Measurements from ENCODE around the gene FOXE1.
A peak's percentile ranks its signal among the peaks of the same experiment; 100 is the strongest.

Gene FOXE1

GRCh38 chr9:97853056-97853843 lies at the start of gene FOXE1:
TSS of gene FOXE1 (plus strand) at chr9:97853226. CDS start at chr9:97853915, 689 bp downstream.
- no peak for DNase-seq

- no peak for DNase-seq
These were observed 49.0 kb upstream of the FOXE1 start for GRCh38 chr9:97804059-97804365.

- DNase-seq, result no peak
These were observed 46.3 kb upstream of the FOXE1 start for GRCh38 chr9:97806721-97807120.

- DNase-seq, result no peak
These were observed 45.3 kb upstream of the FOXE1 start for GRCh38 chr9:97807681-97808080.

GRCh38 chr9:97808415-97808814 lies 44.6 kb upstream of the FOXE1 start:
- DNase-seq, result no peak

- DNase-seq, result no peak
These were observed 44.1 kb upstream of the FOXE1 start for GRCh38 chr9:97808972-97809371.

GRCh38 chr9:97809666-97810344 lies 43.2 kb upstream of the FOXE1 start:
- DNase-seq, result no peak

GRCh38 chr9:97811533-97812246 lies 41.3 kb upstream of the FOXE1 start:
- DNase-seq, result no peak

- DNase-seq, result no peak
These were observed 40.8 kb upstream of the FOXE1 start for GRCh38 chr9:97812247-97812543.

- DNase-seq, result no peak
These were observed 40.0 kb upstream of the FOXE1 start for GRCh38 chr9:97813072-97813471.

- no peak for DNase-seq
These were observed 33.3 kb upstream of the FOXE1 start for GRCh38 chr9:97819735-97820134.

GRCh38 chr9:97820373-97820772 lies 32.7 kb upstream of the FOXE1 start:
- DNase-seq, result no peak

- peak; percentile 40 for DNase-seq
These were observed 21.9 kb upstream of the FOXE1 start for GRCh38 chr9:97830884-97831829.

- no peak for DNase-seq
These were observed 21.0 kb upstream of the FOXE1 start for GRCh38 chr9:97831843-97832636.

GRCh38 chr9:97840521-97840920 lies 12.5 kb upstream of the FOXE1 start:
- no peak for DNase-seq

GRCh38 chr9:97842960-97843359 lies 10.1 kb upstream of the FOXE1 start:
- no peak for DNase-seq

- DNase-seq, result no peak
These were observed 7.9 kb upstream of the FOXE1 start for GRCh38 chr9:97845130-97845529.

GRCh38 chr9:97845763-97846162 lies 7.3 kb upstream of the FOXE1 start:
- DNase-seq, result no peak

GRCh38 chr9:97846347-97846746 lies 6.7 kb upstream of the FOXE1 start:
- DNase-seq, result no peak

- no peak for DNase-seq
These were observed 5.4 kb upstream of the FOXE1 start for GRCh38 chr9:97847474-97848214.

- no peak for DNase-seq
These were observed 4.9 kb upstream of the FOXE1 start for GRCh38 chr9:97848215-97848479.
